Mesenchymal stem cell (in vitro differentiated cells and primary cell): ENCODE measurements around the gene TPM3.
"Not testable (repeated sequence)": the region's sequence is repeated elsewhere in the genome, so short reads cannot be mapped to it uniquely, and the experiment has no call there.

Experiments used
- DNase-seq: peaks from one replicate; pipeline ENCODE4 v3.0.0-alpha.2; 2013
- H2AFZ ChIP-seq: one replicate; pipeline ENCODE4 v1.6.1; 2013; ENCODE audit warnings: low read depth, mild to moderate bottlenecking, control low read depth, inconsistent platforms, low read length, moderate library complexity
- H2AK5ac ChIP-seq: 2 replicates; pipeline ENCODE4 v1.6.1; 2013; ENCODE audit warnings: low read length, moderate library complexity, mild to moderate bottlenecking, inconsistent platforms; ENCODE audit not compliant: severe bottlenecking
- H2BK120ac ChIP-seq: one replicate; pipeline ENCODE4 v1.6.1; 2013; ENCODE audit warnings: low read depth, mild to moderate bottlenecking, inconsistent platforms, low read length, moderate library complexity
- H2BK12ac ChIP-seq, 2 experiments: one replicate each; pipeline ENCODE4 v1.6.1; 2013; ENCODE audit warnings: inconsistent platforms in 2 of 2, low read length in 2 of 2, mild to moderate bottlenecking in 2 of 2, moderate library complexity in 2 of 2, control low read depth in 1 of 2
- H2BK15ac ChIP-seq: one replicate; pipeline ENCODE4 v1.6.1; 2013; ENCODE audit warnings: mild to moderate bottlenecking, low read depth, inconsistent platforms; ENCODE audit not compliant: poor library complexity, severe bottlenecking
- H2BK5ac ChIP-seq: 2 replicates; pipeline ENCODE4 v1.6.1; 2013; ENCODE audit warnings: low read depth, mild to moderate bottlenecking, low read length, control low read depth, inconsistent platforms; ENCODE audit not compliant: poor library complexity, severe bottlenecking
- H3K14ac ChIP-seq, 2 experiments: one replicate each; pipeline ENCODE4 v1.6.1; 2013; ENCODE audit warnings: inconsistent platforms in 2 of 2, low read length in 2 of 2, control low read depth in 1 of 2, mild to moderate bottlenecking in 1 of 2, moderate library complexity in 1 of 2
- H3K18ac ChIP-seq, 2 experiments: one replicate each; pipeline ENCODE4 v1.6.1; 2013; ENCODE audit warnings: inconsistent platforms in 2 of 2, low read length in 2 of 2, control low read depth in 1 of 2, low read depth in 1 of 2, mild to moderate bottlenecking in 1 of 2
- H3K23ac ChIP-seq, 2 experiments: one replicate each; pipeline ENCODE4 v1.6.1; 2013; ENCODE audit warnings: inconsistent platforms in 2 of 2, low read length in 2 of 2, mild to moderate bottlenecking in 2 of 2, moderate library complexity in 2 of 2, control low read depth in 1 of 2
- H3K27ac ChIP-seq: 2 replicates; pipeline ENCODE4 v1.5.1; 2013; ENCODE audit warnings: mild to moderate bottlenecking, moderate library complexity, low read length, control low read depth, inconsistent platforms; ENCODE audit not compliant: poor library complexity, severe bottlenecking
- H3K27me3 ChIP-seq, 2 experiments: 2 replicates each; pipeline versions ENCODE4 v1.6.1 to v1.7.0; 2013; ENCODE audit warnings: low read length in 2 of 2, mild to moderate bottlenecking in 2 of 2, moderate library complexity in 2 of 2, control low read depth in 1 of 2, inconsistent platforms in 1 of 2; ENCODE audit not compliant: control insufficient read depth in 1 of 2, insufficient read depth in 1 of 2
- H3K36me3 ChIP-seq, 2 experiments: 2 replicates each; pipeline versions ENCODE4 v1.6.1 to v1.7.0; 2013; ENCODE audit warnings: low read length in 2 of 2, control low read depth in 1 of 2, inconsistent platforms in 1 of 2, low read depth in 1 of 2, mild to moderate bottlenecking in 1 of 2; ENCODE audit not compliant: insufficient read depth in 2 of 2, control insufficient read depth in 1 of 2
- H3K4ac ChIP-seq, 2 experiments: one replicate each; pipeline ENCODE4 v1.6.1; 2013; ENCODE audit warnings: inconsistent platforms in 2 of 2, low read length in 2 of 2, mild to moderate bottlenecking in 2 of 2, moderate library complexity in 2 of 2, control low read depth in 1 of 2, low read depth in 1 of 2
- H3K4me1 ChIP-seq: 2 replicates; pipeline ENCODE4 v1.6.1; 2013; ENCODE audit warnings: low read depth, low read length, control low read depth; ENCODE audit not compliant: control insufficient read depth, insufficient read depth
- H3K4me2 ChIP-seq: 2 replicates; pipeline ENCODE4 v1.6.1; 2013; ENCODE audit warnings: low read length, mild to moderate bottlenecking, inconsistent platforms; ENCODE audit not compliant: poor library complexity, severe bottlenecking
- H3K4me3 ChIP-seq, 2 experiments: 2 replicates each; pipeline versions ENCODE4 v1.5.1 to v1.7.0; 2013; ENCODE audit warnings: low read length in 2 of 2, mild to moderate bottlenecking in 2 of 2, control low read depth in 1 of 2, low read depth in 1 of 2; ENCODE audit not compliant: insufficient read depth in 1 of 2
- H3K79me1 ChIP-seq: replicated peaks from 2 replicates; pipeline ENCODE4 v1.6.1; 2013; ENCODE audit warnings: mild to moderate bottlenecking, control low read depth, low read length, inconsistent platforms; ENCODE audit not compliant: poor library complexity, severe bottlenecking
- H3K9ac ChIP-seq: 2 replicates; pipeline ENCODE4 v1.7.0; 2013; ENCODE audit warnings: mild to moderate bottlenecking, low read length, moderate library complexity
- H3K9me3 ChIP-seq: 2 replicates; pipeline ENCODE4 v1.7.0; 2013; ENCODE audit warnings: mild to moderate bottlenecking, low read length; ENCODE audit not compliant: control insufficient read depth
- H4K8ac ChIP-seq: one replicate; pipeline ENCODE4 v1.6.1; 2013; ENCODE audit warnings: inconsistent platforms, mild to moderate bottlenecking, low read length, moderate library complexity
- H4K91ac ChIP-seq: one replicate; pipeline ENCODE4 v1.6.1; 2013; ENCODE audit warnings: mild to moderate bottlenecking, low read length, inconsistent platforms
- WGBS: methylation state at CpG from one replicate; pipeline ENCODE4 v1.1.7; 2013; ENCODE audit warnings: mixed read lengths; 5-methylcytosine and 5-hydroxymethylcytosine counted together

Gene TPM3

GRCh38 chr1:154237435-154237834 lies 45.5 kb upstream of the TPM3 start:
- no peak overlapping the region for H3K4me3 ChIP-seq
- no peak overlapping the region for H2AFZ ChIP-seq
- H2BK120ac ChIP-seq = no peak overlapping the region
- H3K23ac ChIP-seq = no peak overlapping the region
- no peak overlapping the region for H2BK12ac ChIP-seq
- no peak overlapping the region for H3K18ac ChIP-seq
- no peaks in the 10 kb centered on the region for H3K4me1 ChIP-seq
- H2AK5ac ChIP-seq = no peak overlapping the region
- H4K91ac ChIP-seq = no peak overlapping the region
- H2BK5ac ChIP-seq = no peak overlapping the region
- H3K4ac ChIP-seq = no peak overlapping the region
- no peak overlapping the region for H3K4me2 ChIP-seq
- no peak overlapping the region for H3K14ac ChIP-seq
- peaks cover 39 to 93% of the 10 kb centered on the region in 2 experiments for H3K36me3 ChIP-seq
- H3K27me3 ChIP-seq = no peaks in the 10 kb centered on the region
- WGBS = 100% methylated on average over 2 of the region's 2 CpGs
- no peak overlapping the region for H3K9ac ChIP-seq
- peaks cover 22% of the 10 kb centered on the region for H3K79me1 ChIP-seq
- DNase-seq = no peak
- no peak overlapping the region for H4K8ac ChIP-seq
- no peak overlapping the region for H3K27ac ChIP-seq
- no peak overlapping the region for H2BK15ac ChIP-seq
- H3K9me3 ChIP-seq = no peaks in the 10 kb centered on the region

DNA sequence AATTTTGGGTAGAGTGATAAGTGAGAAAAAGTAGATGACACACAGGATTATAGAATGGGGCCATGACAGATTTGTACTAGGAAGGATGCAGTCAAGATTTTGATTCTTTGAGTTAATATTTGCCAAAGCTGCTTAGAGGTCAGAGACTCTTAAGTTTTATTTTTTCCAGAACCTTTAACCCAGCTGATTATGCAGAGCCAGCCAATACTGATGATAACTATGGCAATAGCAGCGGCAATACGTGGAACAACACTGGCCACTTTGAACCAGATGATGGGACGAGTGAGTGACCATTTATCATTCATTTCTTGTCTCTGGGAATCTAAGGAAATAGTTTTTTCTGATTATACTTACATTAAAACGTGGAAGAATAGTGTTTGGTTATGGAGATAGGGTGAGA lies 45.0 kb upstream of the TPM3 start:
- Histone ChIP-seq H3K27ac (no peak overlapping the region), H2BK12ac (no peak overlapping the region), H2BK15ac (no peak overlapping the region), H3K18ac (no peak overlapping the region), H3K4ac (no peak overlapping the region), H3K9ac (no peak overlapping the region), H3K23ac (no peak overlapping the region), H4K91ac (no peak overlapping the region), H2BK5ac (no peak overlapping the region), H3K9me3 (no peaks in the 10 kb centered on the region), H2AK5ac (no peak overlapping the region), H2BK120ac (no peak overlapping the region), H3K4me3 (no peak overlapping the region), H3K4me2 (no peak overlapping the region), H3K4me1 (no peaks in the 10 kb centered on the region), H3K36me3 (peaks cover 43 to 93% of the 10 kb centered on the region in 2 experiments), H3K27me3 (no peaks in the 10 kb centered on the region), H4K8ac (no peak overlapping the region), H3K79me1 (peaks cover 22% of the 10 kb centered on the region), H2AFZ (no peak overlapping the region), H3K14ac (no peak overlapping the region)
- WGBS = 100% methylated on average over 4 of the region's 4 CpGs
- DNase-seq = no peak

DNA sequence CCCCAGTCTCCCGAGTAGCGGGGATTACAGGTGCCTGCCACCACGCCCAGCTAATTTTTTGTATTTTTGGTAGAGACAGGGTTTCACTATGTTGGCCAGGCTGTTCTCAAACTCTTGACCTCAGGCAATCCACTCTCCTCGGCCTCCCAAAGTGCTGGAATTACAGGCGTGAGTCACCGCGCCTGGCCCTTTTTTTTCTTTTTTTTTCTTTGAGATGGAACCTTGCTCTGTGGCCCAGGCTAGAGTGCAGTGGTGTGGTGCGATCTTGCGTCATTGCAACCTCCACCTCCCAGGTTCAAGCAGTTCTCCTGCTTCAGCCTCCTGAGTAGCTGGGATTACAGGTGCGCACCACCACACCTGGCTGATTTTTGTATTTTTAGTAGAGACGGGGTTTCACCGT lies 41.2 kb upstream of the TPM3 start:
- H2BK12ac ChIP-seq, H3K4me2 ChIP-seq, DNase-seq, H3K27me3 ChIP-seq, H2AK5ac ChIP-seq, H3K4me3 ChIP-seq, H3K9me3 ChIP-seq, H3K4me1 ChIP-seq, H3K23ac ChIP-seq, H4K91ac ChIP-seq, H2BK15ac ChIP-seq, H3K18ac ChIP-seq, H3K4ac ChIP-seq, H2BK120ac ChIP-seq, H2BK5ac ChIP-seq, H3K27ac ChIP-seq, H2AFZ ChIP-seq, H4K8ac ChIP-seq, H3K14ac ChIP-seq, H3K9ac ChIP-seq: not testable (repeated sequence)
- peaks cover 28% of the 10 kb centered on the region for H3K79me1 ChIP-seq
- 98% methylated on average over 12 of the region's 12 CpGs for WGBS
- peaks cover 57 to 97% of the 10 kb centered on the region in 2 experiments for H3K36me3 ChIP-seq

DNA sequence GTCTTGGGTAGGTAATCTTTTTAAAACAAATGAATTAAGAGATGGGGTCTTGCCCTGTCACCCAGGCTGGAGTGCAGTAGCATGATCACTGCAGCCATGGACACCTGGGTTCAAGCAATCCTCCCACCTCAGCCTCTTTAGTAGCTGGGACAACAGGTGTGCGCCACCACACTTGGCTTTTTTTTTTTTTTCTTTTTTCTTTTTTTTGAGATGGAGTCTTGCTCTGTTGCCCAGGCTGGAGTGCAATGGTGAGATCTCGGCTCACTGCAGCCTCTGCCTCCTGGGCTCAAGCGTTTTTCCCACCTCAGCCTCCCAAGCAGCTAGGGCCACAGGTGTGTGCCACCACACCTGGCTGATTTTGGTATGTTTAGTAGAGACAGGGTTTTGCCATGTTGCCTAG lies 39.2 kb upstream of the TPM3 start:
- H4K8ac ChIP-seq, H3K14ac ChIP-seq, H2BK15ac ChIP-seq, H2AFZ ChIP-seq, H3K4me2 ChIP-seq, H3K27ac ChIP-seq, H3K9ac ChIP-seq, H3K4ac ChIP-seq, H3K9me3 ChIP-seq, H2AK5ac ChIP-seq, DNase-seq, H2BK5ac ChIP-seq, H3K18ac ChIP-seq, H4K91ac ChIP-seq, H2BK12ac ChIP-seq, H3K27me3 ChIP-seq, H2BK120ac ChIP-seq, H3K4me1 ChIP-seq, H3K23ac ChIP-seq, H3K4me3 ChIP-seq: not testable (repeated sequence)
- WGBS = 100% methylated on average over 2 of the region's 3 CpGs
- Histone ChIP-seq H3K36me3 (peaks cover 59 to 96% of the 10 kb centered on the region in 2 experiments), H3K79me1 (peaks cover 26% of the 10 kb centered on the region)
